Left hindlimb (tissue), 1 donor: ENCODE measurements around the gene ATP11B.

Source experiments
- DNase-seq: peaks from one replicate; pipeline ENCODE4 v3.0.0-alpha.2; 2018

The ATP11B gene

GRCh38 chr3:182962166-182962565, 168.9 kb downstream of the ATP11B start:
- no peak for DNase-seq

- DNase-seq: no peak
Observed at GRCh38 chr3:182964179-182964578, 170.9 kb downstream of the ATP11B start.

GRCh38 chr3:182965861-182966366, 172.6 kb downstream of the ATP11B start:
- no peak for DNase-seq

DNA sequence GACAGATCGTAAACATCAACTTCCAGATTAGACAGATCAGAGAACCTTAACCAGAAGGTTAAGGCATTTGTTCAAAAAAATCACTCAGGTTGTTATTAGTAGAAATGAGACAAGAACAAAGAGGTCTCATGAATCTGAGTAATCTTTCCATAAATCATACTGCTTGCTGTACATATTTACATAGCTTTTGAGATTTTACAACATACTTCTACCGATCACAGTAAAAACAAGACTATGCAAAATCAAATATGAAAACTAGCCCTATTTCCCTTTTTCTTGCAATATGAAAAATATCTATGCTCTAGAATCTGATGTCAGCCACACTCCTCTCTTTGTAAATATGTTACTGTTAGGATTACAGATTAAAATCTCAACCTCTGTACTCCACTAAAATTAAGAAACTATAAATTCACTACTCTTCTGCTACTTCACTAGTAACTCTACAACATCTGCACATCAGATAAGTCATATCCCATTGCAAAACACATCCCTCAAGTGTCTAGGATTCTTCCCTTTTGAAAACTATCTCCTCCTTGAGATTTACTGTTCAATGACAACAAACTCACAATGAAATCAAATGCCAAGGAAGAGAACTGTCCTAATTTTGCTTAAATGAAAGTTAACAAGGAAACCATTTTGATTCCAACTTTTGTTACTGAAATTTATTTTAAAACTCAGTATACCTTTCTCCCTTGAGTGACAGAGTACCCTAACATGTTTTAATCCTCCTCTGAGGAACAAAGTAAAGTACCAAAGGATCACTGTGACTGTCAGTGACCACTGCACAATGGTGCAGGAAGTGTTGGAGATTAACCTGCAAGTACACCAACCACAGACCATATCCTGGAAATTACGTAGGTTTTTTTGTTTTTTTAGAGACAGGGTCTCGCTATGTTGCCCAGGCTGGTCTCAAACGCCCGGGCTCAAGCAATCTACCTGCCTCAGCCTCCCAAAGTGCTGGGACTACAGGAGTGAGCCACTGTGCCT, 174.2 kb downstream of the ATP11B start:
- DNase-seq: no peak

GRCh38 chr3:182969277-182969676, 176.0 kb downstream of the ATP11B start:
- DNase-seq: no peak

- no peak for DNase-seq
Observed at GRCh38 chr3:182969853-182970252, 176.5 kb downstream of the ATP11B start.

GRCh38 chr3:182970811-182971418, 177.6 kb downstream of the ATP11B start:
- DNase-seq: no peak
